Esophagus mucosa (tissue), 1 donor: ENCODE results near the gene ZNF32. TPM values are rescaled to one million over a fixed set of nuclear protein-coding genes. Genes with fewer than 3 reads are reported as not detected.
A peak's percentile ranks its signal among the peaks of the same experiment; 100 is the strongest.

ENCODE experiments used
- ATAC-seq: fragments of 200-7000 bp; cut with Tn5 transposase; one replicate; pipeline ENCODE4 v1.9.1; 2020
- total RNA-seq: library from RNA; stranded (reverse); gene quantifications from one replicate; pipeline ENCODE4 v1.2.4, GENCODE V29; 2023
- donor health status: DM: yes; HTN: yes; CAD: no.

ZNF32 gene, protein sequence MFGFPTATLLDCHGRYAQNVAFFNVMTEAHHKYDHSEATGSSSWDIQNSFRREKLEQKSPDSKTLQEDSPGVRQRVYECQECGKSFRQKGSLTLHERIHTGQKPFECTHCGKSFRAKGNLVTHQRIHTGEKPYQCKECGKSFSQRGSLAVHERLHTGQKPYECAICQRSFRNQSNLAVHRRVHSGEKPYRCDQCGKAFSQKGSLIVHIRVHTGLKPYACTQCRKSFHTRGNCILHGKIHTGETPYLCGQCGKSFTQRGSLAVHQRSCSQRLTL
- 16.8 TPM for total RNA-seq

DNA sequence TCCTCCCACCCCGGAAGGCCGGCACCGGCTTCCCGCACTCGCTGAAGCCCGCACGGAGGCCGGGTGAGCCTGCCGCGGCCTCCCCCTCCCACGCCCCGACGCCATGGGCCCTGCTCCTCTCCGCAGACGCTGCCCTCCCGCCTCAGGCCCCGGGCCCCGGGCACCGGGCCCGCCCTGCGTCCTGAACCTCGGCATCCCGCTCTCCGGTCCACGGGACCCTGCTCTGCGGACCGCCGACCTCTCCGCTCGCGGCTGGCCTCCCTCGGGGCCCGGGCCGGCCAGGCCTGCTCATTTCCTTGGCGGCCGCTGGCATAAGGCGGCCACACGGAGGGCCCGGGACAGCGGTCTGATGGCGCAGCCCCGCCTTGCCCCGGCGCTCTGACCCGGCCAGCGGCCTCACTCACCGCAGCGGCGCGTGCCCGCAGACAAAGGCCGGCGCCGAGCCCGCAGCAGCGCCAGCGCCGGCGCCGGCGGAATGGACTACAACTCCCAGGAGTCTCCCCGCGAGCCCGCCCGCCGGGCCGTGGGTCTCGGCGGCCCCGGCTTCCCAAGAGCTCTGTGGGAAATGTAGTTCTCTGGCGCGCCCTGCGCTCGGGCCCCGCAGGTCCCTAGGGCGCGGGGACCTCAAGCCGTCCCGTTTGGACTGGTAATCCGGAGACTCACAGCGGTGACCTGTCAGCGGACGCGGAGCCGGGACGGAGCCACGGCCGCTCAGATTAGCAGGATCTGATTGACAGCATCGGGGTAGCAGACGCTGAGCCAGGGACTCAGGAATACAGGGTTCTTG, at the start of gene ZNF32:
ZNF32 (minus strand) TSS at position 484 of the 787 bp plus-strand sequence. CDS start 2,748 bp downstream, outside the sequence.
- peak; percentile 97 for ATAC-seq

DNA sequence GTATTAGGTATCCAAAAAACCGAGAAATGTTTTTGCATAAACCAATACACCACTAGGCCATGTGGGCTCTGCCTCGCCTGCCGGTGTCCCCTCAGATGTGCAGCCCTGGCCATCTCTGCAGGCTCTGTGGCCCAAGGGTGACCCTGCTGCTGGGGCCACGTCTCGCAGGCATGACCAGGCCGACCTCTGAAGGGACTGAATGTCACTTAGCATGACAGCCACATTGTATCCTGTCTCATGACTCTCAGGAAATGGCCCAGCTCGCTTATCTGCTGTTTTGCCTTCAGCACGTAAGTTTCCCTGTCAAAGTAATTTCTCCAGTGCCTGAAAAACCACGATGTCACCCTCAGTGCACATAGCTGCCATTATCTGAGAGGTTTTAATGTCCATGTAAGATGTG, 49.5 kb upstream of the ZNF32 start:
- no peak for ATAC-seq

DNA sequence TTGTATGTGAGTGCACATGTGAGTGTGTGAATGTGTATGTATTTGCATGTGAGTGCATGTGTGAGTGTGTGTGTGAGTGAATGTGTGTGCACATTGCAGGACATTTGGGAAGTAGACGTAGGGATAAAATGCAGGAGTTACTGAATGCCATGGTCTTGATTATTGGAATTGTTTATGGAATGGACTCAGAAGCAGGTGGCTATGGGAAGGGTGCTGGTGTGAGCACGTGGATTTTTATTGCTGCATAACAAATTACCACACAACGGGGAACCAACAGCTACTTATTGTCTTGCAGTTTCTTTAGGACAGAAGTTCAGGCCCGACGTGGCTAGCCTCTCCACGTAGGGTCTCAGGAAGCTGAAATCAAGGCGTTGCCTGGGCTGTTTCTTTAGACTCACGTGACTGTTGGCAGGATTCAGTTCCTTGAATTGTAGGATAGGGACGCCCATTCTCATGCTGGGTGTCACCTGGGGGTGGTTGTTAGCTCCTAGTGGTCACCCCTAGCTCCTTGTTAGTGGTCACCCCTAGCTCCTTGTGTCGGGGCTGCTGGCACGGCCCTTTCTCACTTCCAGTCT, 48.3 kb upstream of the ZNF32 start:
- no peak for ATAC-seq

DNA sequence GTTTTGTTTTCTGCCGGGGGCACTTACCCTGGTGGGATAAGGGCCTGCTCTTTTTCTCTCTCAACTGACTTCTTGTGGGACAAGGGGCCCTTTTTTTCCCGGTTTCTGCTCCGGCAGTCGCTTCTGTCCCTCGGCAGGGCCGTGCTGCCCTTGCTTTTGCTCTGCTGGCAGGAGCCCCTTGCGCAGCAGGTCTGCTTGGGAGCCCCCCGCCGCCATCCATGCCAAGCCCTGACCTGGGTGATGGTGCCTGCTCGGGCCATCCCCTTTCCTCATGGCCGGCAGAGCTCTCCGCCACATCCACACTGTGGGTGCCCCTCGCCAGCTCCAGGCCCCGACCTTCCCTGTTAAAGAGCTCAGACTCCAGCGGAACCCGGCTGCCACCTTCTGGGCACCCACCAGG, 47.0 kb upstream of the ZNF32 start:
- no peak for ATAC-seq

DNA sequence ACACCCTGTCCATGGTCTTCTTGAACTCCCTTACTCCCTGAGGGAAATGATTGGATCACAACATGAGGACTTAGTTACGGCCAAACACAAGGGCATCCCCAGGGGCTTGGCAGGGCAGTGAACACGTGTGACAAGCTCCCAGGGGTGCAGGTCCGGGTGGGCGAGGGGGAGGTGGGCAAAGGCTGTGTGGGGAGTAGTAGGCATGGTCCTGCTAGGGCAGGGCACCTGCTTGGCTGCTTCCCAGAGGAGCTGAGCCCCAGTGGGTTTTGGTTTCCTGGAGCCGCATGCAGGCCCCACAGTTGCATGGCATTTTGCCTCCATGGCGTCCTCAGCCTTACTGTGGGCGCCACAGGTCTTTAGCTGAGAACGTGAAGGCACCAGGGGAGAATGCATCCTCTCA, 46.6 kb upstream of the ZNF32 start:
- ATAC-seq, result no peak

DNA sequence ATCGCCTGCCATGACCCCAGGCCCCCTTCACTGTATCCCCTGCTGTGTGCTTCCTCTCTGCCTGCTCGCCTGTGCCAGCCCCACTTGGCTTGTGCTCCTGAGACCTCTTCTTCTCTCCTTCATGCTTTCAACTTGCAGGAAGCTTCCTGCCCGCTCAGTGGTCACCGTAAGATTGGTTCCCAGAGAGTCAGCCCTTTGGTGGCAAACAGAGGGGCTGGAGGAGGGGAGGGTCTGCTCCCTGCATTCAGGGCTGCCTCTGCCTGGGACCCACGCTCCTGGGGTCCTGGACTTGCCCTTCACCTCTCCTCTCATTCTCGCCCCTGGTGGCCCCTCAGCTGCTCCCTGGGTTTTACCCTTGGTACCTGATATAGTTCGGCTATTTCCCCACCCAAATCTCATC, 45.8 kb upstream of the ZNF32 start:
- ATAC-seq, result no peak

DNA sequence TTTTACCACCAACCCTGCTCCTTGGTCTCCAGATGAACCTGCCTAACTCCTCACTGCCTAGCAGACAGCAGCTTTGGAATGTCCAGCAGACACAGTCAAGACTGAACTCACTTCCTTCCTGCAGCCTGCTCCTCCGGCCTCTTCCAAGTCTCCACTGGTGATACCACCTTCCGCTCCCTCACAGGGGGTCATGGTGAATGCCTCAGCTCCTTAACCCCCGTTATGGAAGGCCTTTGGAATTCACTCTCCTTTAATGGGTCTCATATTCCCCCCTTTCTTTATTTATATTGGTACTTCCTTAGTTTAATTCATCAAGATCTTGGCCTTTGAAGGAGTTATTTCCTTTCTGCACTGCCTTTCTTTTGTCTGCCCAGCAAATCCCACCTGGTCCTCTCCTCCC, 44.9 kb upstream of the ZNF32 start:
- ATAC-seq, result no peak

DNA sequence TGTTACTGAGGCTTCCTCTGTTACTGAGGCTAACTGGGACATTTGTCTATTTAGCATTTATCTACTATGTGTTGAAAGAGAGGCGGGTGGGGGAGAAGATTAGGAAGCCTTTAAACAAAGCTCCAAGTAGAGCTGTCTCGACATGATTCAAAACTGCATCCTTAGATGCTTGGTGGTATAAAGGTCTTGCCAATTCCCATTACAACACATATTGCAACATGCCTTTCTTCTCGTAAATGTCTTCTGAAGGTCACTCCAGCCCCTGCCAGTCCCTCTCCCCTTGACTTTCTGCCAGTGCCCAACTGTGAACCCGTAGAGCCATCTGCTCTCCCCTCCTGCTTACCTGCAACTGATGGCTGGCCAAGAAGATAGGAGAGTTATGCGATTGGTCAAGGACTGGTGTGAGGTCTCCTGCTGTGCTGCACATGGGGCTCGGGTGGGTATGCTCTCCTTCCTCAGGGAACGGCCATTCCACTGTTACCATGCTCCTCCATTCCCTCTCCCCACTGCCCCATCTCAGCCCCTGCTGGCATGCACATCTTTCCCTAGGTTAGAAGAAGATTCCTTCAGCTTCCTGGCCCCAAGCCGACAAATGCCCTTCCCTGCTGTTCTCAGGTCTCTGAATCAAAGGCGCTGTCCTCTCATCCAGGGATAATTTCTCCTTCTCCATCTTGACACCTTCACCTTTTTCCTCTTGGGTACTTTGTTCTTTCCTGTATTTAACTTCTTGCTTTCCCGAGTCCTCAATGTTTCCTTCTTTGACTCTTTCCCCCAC, 43.6 kb upstream of the ZNF32 start:
- no peak for ATAC-seq

DNA sequence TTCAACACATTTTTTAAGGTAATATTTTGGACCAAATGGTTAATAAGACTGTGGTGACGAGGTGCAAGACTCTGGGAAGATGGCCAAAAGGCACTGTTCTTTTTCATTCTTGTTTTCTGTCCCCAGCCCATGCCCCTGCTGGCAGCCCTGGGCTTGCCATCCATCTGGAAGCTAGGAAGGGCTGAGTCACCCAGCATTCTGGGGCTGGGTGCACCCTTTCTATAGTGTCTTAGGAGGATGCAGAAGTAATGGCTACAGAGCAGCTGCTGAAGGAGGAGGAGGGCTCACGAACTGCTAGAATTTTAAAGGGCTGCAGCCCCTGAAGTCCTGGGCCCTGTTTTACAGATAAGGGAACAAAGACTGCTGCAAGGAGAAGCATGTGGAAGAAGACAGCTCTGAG, 42.8 kb upstream of the ZNF32 start:
- no peak for ATAC-seq

DNA sequence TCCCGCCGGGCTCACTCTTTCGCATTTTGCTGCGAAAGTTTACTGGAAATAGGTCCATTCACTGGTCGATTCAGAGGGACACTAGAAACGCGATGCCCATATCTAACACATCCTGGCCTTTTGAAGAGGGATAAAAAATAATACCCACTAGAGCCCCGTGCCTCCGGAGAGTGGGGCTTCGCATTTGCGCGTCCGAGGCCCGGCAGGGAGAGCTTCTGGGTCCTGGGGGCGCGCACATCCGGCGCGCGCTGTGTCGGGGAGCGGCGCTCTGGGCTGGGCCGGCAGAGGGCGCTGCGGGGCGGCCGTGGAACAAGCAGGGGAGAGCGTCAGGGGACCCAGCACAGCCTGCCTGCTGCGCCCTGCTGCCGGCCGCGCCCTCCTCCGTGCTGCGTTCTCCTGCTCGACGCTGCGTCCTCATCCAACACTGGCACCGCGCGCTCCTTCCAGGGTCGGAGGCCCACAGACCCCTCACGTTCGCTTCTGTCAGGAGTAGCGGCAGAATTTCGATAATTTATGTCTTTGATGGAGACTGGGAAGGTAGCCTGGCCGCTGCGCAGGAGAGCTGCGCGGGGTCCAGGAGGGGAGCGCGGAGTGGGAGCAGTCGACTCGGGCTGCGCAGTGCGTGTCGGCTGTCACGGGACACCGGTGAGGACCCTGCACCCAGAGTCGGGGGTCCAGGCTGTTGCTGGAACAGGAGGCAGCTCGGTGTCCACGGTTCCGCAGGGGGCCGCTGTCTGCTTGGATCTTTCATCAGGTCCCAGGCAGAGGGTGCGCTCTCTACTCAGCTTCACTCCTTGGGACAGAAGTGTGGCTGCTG, 41.5 kb upstream of the ZNF32 start:
- peak; percentile 97 for ATAC-seq

DNA sequence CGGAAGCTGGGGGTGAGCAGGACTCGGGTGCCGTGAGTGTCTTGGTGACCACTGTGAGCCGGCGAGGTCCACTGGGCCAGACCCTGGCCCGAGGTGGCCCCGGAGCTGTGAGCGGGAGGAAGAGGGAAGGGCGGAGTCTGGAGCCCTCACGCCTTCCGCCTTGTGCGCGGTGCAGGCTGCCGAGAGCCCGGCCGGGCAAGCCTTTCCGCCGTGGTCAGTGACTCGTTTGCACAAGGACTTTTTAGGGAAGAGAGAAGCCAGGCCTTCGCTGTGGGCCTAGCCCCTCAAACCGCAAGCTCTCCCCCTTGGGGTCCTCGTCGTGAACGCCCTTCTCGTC, 40.9 kb upstream of the ZNF32 start:
- peak; percentile 69 for ATAC-seq

DNA sequence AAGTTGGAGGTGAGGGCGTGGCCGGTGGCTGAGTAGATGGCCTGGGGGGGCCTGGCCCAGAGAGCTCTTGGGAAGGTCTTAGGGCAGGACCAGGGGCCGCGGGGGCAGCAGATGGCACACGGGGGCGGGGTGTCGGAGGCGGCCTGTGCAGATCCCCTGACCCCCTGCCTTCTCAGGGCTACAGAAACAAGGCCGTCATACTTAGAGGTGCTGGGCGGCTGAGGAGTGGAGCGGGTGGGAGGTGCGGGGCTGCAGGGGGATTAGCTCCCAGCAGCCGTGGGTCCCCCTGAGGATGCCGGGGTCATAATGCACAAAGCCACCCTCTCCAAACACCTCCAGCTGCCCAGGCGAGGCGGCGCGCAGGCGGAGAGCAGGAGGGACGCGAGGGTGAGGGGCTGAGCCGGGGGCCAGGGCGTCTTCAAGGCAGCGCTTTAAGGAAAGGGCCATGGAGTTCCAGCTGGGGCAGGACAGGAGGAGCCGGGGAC, 40.4 kb upstream of the ZNF32 start:
- ATAC-seq, result no peak

DNA sequence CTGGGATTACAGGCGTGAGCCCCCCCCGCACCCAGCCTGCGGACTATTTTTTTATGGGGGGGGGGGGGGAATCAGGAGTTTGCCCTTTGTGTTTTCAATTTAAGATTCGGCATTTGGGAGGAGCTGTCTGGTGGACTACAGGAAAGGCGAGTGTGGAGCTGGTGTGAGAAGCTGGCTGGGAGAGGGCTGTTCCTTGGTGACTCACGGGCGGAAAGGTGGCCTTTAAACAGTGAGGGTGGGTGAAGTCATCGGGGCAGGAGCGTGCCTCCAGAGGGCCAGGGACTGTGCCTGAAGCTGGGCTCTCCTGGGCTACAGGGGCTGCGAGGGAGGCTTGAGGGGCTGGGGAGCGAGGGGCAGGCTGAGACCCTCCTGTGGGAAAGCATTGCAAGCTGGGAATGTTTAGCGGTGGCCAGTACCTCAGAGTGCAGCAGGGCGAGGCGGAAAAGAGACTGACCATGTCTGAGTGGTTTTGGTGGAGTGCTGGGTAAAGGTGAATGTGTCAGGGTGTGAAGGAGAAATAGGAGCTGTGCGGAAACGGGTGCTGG, 39.7 kb upstream of the ZNF32 start:
- no peak for ATAC-seq

DNA sequence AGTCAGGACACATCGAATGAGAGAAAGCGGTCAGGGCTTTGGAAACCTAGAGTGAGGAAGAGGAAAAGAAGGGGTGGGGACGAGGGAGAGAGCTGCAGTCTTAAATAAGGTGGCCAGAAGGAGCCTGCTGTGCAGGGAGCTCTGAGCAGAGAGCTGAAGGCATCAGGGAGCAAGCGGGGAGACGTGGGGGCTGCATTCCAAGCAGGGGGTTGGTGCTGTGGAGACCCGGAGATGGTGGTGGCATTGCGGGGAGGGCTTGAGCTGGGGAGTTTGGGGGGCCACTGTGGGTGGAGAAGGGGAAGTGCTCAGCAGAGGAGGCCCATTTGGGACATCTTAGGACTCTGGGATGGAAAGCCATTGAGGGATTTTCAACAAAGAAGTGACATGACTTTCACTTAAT, 38.7 kb upstream of the ZNF32 start:
- ATAC-seq, result no peak

DNA sequence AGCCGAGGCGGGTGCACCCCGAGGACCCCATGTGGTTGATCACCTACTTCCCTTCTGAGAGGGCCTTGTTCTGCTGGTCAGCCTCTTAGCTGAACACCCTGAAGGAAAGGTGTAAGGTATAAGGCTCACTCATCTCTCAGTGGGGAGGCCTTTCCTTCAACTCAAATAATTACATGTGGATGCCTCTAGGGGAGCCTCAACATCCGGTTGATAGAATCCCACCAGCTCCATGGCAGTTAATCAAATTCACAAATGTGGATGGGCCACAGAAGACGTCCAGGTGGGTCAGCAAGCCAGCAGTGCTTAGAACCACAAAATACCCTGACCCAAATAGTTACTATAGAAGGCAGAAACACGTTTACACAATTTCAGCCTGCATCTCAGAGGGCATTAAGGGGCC, 37.7 kb upstream of the ZNF32 start:
- ATAC-seq, result no peak

DNA sequence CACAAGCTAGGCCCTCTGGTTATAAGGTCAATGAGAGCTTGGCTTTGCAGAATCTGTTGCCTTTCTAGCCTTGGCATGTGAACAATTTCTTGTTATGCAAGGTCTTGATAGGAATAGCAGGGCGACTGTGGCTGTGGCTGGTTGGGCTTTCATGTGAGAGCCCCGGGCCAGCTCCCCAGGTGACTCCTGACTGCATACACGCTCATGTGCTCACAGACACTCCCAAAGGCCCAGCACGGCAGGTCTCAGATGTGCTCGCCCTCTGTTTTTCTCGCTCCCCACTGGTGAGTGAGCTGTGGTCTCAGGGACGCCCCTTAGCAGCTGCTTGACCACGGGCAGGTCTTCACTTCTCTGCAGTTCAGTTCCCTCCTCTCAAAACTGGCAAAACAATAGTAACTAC, 37.1 kb upstream of the ZNF32 start:
- no peak for ATAC-seq

DNA sequence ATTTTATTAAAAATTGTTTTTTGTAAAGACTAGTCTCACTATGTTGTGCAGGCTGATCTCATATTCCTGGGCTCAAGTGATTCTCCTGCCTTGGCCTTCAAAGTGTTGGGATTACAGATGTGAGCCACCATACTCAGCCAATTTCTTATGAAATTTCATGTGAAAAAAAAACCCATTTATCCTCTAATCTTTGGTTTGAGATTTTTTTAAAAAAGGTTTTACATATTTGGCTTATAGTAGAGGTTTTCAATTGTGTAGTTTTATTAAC, 35.5 kb upstream of the ZNF32 start:
- no peak for ATAC-seq

DNA sequence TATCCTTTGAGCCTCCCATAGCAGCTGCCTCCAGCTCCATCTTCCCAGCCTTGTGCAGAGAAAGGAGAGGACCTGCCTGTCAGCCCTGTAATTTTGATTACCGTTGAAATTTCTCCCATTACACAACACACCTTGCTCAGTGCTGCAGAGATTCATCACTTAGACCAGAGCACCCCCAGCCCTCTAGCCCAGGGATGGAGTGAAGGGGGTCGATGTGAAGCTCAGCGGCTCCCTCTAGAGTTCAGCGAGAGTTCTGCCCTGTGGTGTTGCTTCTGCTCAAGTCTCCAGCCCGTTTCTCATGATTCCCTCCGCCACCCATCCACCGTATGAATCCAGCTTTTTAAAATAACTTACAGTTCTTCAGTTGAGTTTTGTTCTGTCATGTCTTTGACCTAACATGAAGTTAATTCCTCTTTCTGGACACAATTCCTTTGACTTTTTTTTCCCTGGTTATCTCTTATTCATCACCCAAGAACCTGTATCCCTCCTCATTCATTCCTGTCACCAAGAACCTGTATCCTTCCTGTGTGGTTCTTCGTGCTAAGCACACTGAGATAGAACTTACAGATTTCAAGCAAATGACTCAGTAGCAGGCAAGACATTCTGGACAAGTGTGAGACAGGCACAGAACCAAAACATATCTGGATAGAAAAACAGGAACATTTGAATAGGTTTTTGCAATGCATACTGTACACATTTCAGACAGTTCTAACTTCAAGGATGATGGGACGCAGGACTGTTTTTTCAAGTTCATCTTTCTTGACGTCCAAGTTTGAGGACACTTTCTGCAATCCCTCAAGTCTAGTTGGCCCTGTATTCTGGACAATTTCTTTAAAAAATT, 35.0 kb upstream of the ZNF32 start:
- no peak for ATAC-seq

DNA sequence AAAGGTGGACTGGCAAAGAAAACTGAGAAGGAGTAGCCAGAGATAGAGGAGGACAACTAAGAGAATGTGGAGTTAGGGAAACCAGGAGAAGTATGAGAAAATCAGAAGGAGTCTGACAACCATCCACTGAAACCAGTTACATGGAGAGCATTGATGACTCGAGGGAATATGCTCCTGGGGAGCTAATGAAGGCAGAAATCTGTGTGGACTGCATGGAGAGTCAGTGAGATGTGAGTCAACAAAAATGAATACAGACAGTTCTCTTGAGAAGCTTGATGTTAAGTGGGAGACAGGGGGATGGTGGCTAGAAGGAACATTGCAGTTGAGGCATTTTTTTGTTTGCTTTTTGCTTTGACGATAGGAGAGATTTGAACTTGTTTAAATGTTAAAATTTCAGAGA, 34.3 kb upstream of the ZNF32 start:
- ATAC-seq, result no peak

DNA sequence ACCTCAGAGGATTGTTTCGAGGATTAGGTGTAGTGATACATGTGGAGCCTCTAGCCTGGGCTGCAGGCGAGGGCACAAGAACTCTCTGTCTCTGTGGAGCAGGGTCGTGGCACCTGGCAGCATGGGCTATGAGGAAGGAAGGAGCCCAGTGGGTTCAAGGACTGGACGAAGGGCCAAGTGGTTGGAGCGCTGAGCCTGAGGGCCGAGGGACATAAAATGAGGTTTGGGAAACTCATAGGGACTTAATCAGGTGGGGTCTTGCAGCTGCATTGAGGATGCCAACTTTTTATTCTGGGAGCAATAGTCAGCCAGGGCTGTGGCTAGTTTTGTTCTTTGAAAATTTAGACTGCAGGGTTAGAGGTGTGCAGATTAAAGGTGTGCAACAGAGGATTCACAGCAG, 33.0 kb upstream of the ZNF32 start:
- no peak for ATAC-seq

DNA sequence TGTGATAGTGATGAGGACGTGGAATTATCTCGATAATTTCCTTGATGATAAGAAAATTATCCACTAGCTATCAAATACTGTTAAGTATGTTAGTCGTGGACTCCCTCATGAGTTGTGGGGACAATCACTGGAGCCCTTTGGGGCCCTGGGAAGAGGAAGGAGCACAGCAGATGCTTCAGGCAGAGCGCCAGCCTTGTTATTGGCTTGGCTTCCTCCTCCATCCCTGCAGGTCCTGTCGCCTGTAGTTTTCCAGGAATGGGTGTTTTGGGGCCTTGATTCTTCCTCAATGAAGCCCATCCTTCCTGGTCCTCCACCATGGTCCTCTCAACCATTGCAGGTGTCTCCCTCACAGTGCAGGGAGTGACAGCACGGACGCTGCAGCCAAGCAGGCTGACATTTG, 32.5 kb upstream of the ZNF32 start:
- ATAC-seq, result no peak
